ENCODE results near the gene ST7.

The ST7 gene

DNA sequence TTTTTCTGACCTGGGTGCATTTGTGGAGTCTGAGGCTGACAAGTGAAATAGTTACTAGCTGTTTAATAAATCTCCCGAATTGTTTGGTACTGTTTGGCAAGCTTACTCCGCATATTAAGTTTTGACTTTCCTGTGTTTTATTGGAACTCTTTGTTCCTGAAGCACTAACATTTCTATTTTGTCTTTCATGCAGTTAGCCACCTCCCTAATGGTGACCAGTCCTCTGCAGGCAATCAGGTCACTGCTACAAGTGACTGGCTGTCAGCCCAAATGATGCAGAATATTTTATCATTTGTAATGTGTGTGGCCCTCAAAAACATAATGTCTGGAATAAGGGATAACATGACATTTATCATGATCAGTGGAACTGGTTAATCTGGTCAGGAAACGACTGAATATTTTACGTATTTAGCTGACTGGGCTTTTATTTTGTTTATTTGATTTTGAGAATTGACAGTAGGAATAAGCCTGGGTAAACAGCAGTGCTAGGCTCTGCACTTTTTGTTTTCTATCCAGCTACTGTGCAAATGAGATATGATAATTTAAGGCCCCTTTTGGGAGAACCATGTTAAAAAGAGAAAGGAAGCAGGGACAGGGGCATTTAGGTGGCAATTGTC is 82.9 kb downstream of the ST7 start:
- DNase-seq, result no peak

DNA sequence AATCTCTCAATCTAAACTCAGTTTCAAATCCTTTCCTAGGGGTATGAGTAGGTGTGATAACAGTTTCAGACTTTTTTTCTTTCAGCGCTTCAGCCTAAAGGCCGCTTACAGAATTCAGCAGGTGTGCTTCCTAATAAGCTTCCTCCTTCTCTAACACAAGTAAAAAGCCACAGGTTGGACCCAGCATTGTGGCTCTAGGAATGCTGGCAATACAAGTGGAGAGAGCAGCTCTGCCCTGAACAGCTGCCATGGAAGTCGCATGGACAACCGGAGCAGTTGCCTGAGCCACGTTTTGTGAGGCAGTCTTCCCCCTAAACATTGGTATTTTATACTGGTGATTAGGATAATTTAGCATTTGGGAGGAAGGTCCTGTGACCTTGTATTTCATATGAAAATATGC is 83.5 kb downstream of the ST7 start:
- DNase-seq, result no peak

DNA sequence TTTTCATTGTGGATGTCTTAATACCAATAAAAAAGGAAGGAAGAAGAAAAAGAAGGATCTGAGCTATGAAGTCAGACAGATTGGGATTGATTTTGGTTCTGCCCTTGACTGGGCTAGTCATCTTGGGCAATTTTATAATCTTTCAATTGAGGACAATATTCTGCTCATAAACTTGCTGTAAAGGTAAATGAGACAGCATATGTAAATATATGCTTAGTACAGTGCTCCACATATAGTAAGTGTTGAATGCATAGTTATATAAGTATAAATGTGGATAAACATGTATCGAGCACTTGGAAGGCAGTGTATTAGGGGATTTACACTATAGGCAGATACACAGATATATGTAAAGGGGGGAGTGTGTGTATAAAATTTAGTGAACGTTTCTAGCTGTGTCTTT is 85.1 kb downstream of the ST7 start:
- no peak for DNase-seq

DNA sequence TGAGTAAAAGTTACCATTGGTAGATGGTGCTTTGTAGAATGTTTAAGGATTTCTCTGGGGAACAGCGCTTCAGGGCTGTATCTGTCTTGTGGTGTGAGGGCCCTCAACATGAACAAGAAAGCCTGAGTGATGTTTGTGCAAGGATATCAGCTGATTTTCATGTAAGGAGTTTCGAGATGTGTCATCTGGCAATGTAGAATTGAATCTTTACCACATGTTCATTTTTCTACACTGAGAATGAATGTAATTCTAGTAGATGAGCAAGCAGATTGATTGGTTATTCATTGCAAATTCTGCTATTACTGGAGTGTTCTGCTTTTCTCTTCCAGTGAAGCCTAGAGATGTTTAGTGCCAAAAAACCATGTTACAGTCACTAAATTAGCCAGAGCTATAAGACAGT is 87.7 kb downstream of the ST7 start:
- peak; percentile 78 for DNase-seq

DNA sequence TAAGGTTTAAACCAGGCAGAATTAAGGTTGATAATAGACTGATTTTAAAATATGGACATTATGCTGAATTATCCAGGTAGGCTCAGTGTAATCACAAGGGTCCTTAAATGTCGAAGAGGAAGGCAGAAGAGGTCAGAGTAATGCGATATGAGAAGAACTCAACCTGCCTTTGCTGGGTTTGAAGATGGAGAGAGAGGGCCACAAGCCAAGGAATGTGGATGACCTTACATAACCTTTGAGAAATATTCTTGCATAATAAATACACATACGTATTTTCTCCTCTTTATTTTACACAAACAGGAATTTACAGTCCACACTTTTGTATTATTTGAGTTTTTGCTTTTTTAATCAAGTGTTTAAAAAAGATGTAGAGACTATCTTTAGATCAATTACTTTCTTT is 88.5 kb downstream of the ST7 start:
- no peak for DNase-seq

DNA sequence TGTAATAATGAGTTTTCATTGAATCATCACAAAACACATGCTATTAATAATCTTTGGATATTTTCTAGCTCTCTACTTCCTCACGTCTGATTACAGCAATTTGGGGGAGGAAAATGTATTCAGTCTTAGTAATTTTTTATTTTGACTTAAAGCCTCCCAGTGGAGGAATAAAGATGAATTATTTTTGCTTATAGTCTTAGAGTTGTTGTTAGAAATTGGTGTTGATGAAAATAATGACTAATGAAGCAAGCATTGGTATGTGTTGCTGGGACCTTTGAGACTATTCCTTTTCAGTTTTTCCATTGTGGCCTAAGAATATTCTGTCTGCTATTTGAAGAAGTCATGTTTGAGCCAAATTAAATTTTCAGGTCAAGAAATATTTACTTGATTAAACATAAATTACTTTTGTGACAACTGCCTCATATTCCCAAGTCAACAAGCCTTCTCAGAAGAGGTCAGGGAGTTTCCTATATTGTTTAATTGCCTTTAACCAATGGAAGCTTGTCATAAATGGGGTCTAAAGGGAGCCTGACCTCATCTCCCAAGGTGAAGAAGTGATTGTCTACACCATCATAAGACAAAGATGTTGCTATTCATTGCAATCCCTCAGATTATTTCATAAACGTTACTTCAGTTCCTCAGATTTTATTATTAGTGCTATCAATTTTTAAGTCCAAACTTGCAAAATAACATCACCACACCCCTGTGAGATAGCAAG is 90.0 kb downstream of the ST7 start:
- DNase-seq, result peak; percentile 59

DNA sequence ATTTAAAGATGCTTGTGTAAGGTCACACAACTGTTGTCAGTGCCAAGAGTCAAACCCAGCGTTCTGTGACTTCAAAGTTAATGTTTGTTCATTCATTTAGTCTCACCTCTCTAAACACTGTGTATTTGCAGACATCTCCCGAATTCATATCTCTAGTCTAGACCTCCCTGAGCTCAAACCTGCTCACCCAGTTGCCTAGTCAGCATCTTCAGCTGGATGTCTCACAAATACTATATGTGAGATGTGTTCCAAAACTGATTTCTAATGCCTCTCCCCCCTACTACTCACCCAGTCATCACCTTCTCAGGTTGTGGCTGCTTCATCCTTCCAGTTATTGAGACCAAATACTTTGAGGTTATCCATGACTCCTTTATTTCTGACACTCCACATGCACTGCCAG is 91.4 kb downstream of the ST7 start:
- no peak for DNase-seq

DNA sequence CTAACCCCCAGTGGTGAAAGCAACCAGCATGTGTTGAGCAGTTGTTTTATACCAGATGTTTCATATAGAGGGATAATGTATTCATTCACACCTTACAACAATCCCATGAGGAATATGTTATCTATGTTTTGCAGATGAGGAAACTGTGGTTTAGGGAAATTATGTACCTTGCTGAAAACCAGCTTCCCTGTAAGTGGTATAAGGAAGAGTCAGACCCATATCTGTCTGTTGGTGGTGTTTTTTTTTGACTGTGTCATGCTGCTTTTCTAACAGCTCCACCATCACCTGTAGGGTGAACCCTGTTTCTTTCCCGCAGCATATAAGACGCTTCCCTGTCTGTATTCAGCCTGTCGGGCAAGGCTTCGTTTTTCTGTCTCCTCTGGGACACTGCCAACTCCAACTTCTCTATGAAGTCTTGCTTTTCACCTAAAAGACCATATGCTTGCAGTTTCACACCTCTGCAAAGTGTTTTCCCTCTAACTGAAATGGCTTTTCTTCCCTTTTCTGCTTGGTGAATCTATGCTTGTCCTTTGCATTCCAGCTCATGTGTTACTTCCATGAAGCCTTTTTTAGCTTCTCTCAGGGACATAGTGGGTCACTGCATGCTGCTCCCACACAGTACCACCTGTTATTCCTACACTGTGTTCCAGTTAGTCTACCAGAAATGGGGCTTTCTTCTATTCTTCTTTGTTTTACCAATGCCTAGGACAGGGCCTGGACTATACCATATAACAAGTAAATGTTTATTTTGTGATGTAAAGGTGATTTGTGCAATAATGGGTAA is 92.8 kb downstream of the ST7 start:
- no peak for DNase-seq

DNA sequence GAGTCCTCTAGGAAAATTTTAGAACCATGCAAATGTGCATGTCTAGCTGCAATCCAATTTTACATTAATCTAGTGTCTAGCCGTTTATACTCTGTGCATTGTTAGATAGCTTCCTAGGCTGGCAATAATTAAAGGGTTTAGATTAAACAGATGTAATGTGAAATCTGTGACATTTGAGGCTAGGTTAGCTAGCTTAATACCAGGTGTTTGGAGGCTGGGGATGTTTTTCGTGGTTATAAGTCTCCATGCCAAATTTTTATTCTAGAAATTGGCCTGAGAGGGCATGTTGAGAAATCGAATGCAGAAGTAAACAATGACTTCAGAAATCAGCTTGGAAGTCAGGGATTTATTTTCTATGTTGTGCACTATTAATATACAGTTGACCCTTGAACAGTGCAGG is 94.2 kb downstream of the ST7 start:
- DNase-seq, result no peak

DNA sequence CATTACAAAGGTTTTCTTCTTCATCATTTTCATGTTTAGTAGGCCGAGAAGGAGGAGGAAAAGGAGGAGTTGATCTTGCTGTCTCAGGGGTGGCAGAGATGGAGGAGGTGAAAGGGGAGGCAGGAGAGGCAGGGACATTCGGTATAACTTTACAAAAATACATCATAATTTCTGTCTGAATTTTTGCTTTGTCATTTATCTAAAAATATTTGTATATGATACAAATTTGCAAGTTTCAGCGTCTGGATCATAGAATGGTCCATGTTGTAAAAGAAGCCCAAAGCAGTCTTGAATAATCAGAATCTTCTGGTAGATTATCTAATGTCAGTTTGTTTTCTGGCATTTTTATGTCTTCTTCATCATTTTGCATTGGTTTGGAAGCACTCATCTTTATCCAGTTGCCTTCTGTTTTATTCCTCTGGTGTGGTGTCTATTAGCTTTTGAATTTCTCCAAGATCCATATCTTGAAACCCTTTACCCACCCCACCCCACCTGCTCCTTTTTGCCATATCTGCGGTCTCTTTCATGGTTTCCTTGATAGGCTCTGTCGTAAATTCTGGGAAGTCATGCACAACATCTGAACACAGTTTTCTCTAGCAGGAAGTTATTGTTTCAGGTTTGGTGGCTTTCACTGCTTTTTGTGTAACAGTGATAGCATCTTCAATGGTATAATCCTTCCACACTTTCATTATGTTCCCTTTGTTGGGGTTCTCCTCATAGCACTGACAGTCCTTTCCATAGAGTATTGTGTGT is 95.0 kb downstream of the ST7 start:
- no peak for DNase-seq

DNA sequence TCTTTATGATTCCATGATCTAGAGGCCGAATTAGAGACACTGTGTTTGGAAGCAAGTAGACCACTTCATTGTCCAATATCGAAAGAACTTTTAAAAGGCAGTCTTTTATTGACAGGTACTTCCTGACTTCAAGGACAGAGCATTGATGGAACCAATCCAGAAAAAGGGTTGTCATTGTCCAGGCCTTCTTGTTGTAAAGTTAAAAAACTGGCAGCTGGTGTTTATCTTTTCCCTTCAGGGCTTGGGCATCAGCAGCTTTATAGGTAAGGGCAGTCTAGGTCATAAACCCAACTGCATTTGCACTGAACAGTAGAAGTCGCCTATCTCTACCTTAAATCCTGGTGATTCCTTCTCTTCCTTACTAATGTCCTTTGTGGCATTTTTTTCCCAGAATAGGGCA is 95.6 kb downstream of the ST7 start:
- DNase-seq, result no peak

DNA sequence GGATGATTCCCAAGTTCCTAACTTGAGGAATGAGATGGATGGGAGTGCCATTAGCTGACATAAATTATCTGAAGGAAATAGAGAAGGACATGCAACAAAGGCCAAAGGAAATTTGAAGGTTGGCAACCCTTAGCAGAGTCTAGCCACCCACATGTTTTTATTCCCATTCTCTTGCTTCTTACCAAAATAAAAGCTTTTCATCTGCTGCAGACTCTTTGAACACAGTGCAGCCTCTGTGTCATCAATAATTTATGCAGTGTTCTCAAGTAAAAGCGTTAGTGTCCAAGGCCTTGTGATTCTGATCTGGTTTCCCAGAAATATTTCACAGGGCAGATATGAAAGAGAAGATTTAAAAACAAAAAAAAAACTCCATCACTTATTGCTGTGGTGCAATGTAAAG is 98.5 kb downstream of the ST7 start:
- DNase-seq, result no peak

DNA sequence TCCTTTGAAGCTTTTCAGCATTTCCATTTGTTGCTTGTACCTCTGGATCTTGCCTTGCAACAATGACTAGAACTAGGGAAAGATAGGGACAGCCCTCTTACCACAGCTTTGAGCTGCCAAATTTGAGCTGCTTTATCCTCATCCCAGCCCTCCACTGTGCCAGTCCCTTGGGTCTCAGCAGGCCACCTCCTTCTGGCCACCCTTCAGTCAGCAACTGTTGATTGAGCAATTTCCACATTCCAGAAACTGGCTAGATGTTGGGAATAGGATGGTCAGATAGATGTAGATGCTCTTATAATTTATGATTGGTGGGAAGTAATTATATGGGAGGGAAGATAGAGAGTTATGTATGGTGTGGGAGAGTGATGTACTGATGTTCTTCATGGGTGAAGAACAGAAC is 100.1 kb downstream of the ST7 start:
- DNase-seq, result peak; percentile 27

DNA sequence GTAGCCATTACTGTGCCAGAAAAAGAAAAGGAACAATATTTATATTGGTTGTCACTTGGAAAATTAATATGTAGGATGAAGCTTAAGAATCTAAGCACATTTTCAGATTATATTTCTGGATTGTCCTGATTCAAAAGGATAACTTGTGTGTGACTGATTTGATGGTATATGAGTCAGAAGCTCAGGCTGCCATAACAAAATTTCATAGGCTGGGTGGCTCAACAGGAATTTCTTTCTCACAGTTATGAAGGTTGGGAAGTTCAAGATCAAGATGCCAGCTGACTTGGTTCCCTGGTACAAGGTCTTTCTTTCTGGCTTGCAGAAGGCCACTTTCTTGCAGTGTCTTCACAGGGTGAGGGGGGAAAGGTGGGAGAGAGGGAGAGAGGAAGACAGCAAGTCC is 108.5 kb downstream of the ST7 start:
- no peak for DNase-seq

DNA sequence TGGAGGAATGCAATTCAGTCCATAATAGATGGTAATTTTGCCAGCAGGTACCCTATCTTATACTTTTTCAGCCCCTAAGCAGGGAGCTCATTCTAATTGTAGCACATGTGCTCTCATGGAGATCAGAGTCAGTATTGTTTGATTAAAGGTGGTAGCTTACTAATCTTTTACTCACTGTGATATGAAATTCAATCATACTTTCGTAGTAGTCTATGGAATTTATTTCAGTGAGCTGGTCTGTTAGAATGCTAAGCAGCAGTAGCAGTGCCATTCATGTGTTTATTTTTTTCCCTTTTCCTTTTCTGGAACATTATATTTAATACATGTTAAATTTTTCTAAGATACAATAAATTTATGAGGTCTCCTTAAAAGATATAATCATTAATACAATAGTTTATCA is 109.0 kb downstream of the ST7 start:
- no peak for DNase-seq

DNA sequence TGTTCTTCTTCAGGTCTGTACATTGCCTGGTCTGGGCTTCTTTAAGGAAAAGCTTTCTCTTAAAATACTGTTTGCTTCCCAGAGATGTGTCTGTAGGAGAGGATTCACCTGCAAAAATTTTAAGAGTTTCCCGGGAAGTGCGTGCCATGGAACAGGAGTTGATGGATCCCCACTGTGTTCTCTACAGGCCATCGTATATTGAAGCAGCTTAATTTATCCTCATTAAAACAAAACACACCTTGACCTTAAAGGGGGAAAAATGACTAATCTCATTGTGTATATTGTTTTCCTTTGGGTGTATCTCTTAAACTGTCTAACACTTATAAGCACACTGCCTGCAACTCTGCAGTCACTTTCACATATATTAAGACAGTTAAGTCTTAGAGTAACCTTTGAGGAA is 111.4 kb downstream of the ST7 start:
- DNase-seq, result no peak

DNA sequence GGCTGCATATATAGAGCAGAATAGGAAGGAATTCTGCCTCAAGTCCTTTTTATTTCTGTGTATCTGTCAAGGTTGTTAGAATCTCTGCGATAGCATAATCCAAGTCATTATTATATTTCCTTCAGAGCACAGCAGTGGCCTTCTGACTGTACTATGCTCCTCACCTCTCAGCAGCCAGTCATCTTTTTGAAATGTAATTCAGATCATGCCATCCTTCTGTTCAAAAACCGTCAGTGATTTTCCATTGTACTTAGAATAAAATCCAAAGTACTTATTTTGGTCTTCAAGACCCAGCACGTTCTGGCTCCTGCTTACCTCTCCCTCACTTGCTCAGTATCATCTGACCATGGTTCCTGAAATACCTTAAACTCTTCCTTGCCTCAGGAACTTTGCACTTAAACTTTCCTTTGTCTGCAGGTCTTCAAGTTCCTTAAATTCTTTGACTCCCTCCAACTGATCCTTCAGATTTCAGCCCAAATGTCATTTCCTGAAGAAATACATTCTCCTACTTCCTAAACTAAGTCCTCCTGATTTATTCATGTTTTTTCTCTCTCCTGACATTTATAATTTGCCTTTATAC is 112.4 kb downstream of the ST7 start:
- DNase-seq, result no peak

DNA sequence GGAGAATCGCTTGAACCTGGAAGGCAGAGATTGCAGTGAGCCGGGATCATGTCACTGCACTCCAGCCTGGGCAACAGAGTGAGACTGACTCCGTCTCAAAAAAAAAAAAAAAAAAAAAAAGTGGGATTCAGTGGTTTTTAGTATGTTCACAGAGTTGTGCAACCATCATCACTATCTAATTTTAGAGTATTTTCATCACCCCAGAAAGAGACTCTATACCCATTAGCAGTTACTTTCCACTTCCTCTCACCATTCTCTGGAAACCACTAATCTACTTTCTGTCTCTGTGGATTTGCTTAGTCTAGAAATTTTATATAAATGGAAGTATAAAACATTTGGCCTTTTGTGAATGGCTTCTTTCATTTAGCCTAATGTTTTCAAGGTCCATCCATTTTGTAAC is 113.4 kb downstream of the ST7 start:
- no peak for DNase-seq

DNA sequence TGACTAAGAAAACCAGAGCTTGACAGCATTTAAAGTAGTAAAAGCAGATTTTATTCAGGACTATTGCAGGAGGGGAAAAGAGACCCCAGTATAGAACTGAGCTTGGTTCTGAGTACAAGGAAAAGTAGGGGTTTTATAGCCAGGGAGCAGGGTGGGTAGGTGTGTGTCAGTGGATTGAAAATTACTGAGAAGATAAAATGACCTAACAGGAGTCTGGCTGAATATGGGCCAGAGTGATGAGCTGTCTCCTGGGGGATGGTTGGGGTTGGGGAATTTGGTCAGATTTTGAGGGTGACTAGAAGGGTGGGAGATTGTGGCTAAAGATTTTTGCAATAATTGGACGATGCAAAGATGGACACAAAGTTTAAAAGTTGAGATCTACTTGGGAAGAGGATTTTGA is 114.0 kb downstream of the ST7 start:
- no peak for DNase-seq

DNA sequence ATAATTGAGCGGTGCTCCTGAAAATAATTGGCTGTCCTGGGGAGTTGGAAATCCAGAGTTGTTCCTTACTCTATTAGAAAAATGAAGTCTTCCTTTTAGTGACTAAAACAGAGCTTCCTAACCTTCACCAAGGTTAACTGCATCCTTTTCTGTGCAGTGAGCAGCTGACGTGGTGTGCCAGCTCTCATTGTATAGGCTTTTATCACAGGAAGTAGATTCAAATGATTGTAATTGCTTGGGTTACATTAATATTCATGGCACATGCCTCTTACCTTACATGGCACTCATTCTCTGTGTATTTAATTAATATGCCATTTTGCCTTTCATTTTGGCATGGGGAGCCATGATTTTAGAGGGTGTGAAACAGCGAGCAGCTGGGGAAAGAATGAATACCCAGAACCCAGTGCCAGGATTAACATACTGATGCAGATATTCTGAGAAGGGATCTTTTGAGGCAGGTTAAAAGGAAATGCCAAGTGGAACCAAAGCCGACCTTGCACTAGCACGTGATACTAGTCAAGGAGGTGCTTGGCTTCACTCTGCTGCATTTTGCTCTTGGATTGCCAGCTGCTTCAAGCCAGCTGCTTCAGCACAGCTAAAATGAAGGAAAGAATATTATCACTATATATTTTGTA is 115.3 kb downstream of the ST7 start:
- DNase-seq, result no peak

DNA sequence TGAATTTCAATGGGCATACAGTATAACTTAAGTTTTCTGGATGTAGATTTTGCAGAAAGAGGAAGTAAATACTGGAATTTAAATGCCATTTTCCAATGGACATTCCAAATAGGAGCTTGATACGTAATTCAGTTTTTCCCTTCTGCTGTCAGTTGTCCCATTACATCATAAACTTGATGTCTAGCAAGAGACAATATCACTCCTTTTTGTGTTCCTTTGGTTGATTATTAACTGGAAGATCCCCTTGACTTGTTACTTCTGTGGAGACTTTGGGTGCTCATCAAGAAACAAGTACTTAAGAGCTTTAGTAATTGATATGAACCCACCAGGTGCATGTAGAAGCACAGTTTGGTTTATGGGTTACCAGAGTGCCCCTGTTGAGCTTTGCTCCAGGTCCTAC is 116.1 kb downstream of the ST7 start:
- no peak for DNase-seq

DNA sequence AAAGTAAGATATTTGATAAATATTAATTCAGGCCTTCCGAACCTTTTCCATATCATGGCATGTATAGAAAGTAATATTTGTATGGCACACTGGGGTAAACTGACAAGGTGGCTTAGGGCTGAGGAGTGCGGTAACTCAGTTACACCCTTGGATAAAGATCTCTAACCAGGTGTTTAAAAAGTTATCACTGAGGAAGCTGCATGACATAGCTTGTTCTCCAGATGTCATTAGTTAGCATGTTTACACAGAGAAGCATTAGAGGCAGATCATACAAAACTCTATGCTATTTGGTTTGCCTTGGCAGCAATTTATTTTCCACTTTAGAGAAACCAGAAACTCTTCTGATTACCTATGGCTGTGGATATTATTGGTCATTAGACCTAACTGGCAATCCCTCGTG is 118.2 kb downstream of the ST7 start:
- DNase-seq, result no peak

DNA sequence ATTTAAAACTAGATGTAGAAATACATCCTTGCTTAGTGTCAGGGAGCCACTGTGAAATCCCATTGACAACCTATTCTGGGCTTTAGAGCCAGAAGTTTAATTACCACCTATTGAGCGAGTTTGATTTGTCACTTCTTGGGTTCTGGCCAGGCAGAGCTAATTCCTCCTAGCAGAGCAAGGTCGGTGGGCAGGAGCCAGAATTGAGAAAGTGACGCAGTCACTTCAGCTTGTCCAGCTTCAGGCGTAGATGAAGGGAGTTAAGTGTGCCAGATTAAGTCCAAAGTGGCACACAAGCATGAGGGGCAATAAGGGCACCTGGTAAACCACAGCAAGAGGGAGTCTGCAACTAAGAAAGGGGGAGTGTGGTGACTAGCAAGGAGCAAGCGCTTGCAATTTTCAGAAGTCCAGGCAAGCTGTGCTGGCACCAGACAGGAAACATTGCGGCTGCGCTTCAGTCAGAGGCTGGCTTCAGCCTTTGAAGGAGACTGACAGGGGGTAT is 119.4 kb downstream of the ST7 start:
- peak; percentile 55 for DNase-seq
